ENCODE measurements around the gene GHRH. TPM values are rescaled to one million over a fixed set of nuclear protein-coding genes. Genes with fewer than 3 reads are reported as not detected.

The GHRH gene
- total RNA-seq, 1 donor from 2014 or later = not detected

- no peak for DNase-seq (ENCODE audit: extremely low read depth, low read depth, low spot score)
Observed at GRCh38 chr20:37240337-37241067, 21.1 kb downstream of the GHRH start.

- DNase-seq (ENCODE audit: extremely low read depth, low read depth, low spot score) = no peak
Observed at GRCh38 chr20:37238935-37239451, 22.6 kb downstream of the GHRH start.

- DNase-seq (ENCODE audit: extremely low read depth, low read depth, low spot score) = no peak
Observed at GRCh38 chr20:37238426-37238825, 23.2 kb downstream of the GHRH start.

- DNase-seq (ENCODE audit: extremely low read depth, low read depth, low spot score) = no peak
Observed at GRCh38 chr20:37237656-37238055, 24.0 kb downstream of the GHRH start.

GRCh38 chr20:37236462-37236861 is 25.2 kb downstream of the GHRH start:
- DNase-seq (ENCODE audit: extremely low read depth, low read depth, low spot score) = no peak

- DNase-seq (ENCODE audit: extremely low read depth, low read depth, low spot score) = no peak
Observed at GRCh38 chr20:37235065-37235464, 26.5 kb downstream of the GHRH start.

- DNase-seq (ENCODE audit: extremely low read depth, low read depth, low spot score) = no peak
Observed at GRCh38 chr20:37234254-37234581, 27.4 kb downstream of the GHRH start.

GRCh38 chr20:37233548-37234253 is 27.9 kb downstream of the GHRH start:
- no peak for DNase-seq (ENCODE audit: extremely low read depth, low read depth, low spot score)

- no peak for DNase-seq (ENCODE audit: extremely low read depth, low read depth, low spot score)
Observed at GRCh38 chr20:37231947-37232630, 29.5 kb downstream of the GHRH start.

- DNase-seq (ENCODE audit: extremely low read depth, low read depth, low spot score) = no peak
Observed at GRCh38 chr20:37230200-37230599, 31.4 kb downstream of the GHRH start.

- no peak for DNase-seq (ENCODE audit: extremely low read depth, low read depth, low spot score)
Observed at GRCh38 chr20:37229357-37229756, 32.3 kb downstream of the GHRH start.

GRCh38 chr20:37228656-37229055 is 33.0 kb downstream of the GHRH start:
- DNase-seq (ENCODE audit: extremely low read depth, low read depth, low spot score) = no peak

GRCh38 chr20:37228082-37228481 is 33.5 kb downstream of the GHRH start:
- no peak for DNase-seq (ENCODE audit: extremely low read depth, low read depth, low spot score)

GRCh38 chr20:37226889-37227288 is 34.7 kb downstream of the GHRH start:
- no peak for DNase-seq (ENCODE audit: extremely low read depth, low read depth, low spot score)

- no peak for DNase-seq (ENCODE audit: extremely low read depth, low read depth, low spot score)
Observed at GRCh38 chr20:37225146-37225545, 36.5 kb downstream of the GHRH start.

- DNase-seq (ENCODE audit: extremely low read depth, low read depth, low spot score) = no peak
Observed at GRCh38 chr20:37223053-37223452, 38.6 kb downstream of the GHRH start.

- no peak for DNase-seq (ENCODE audit: extremely low read depth, low read depth, low spot score)
Observed at GRCh38 chr20:37222086-37222485, 39.5 kb downstream of the GHRH start.

- no peak for DNase-seq (ENCODE audit: extremely low read depth, low read depth, low spot score)
Observed at GRCh38 chr20:37220731-37221130, 40.9 kb downstream of the GHRH start.

GRCh38 chr20:37219751-37220668 is 41.6 kb downstream of the GHRH start:
- DNase-seq (ENCODE audit: extremely low read depth, low read depth, low spot score) = no peak

GRCh38 chr20:37218976-37219375 is 42.6 kb downstream of the GHRH start:
- DNase-seq (ENCODE audit: extremely low read depth, low read depth, low spot score) = no peak

GRCh38 chr20:37218441-37218840 is 43.2 kb downstream of the GHRH start:
- no peak for DNase-seq (ENCODE audit: extremely low read depth, low read depth, low spot score)

Data from glomerular endothelial cell (primary cell).